RWPE2 (cell line): Measurements from ENCODE around the gene TM4SF1.

Experiments
- ATAC-seq: fragments of 200-7000 bp; cut with Tn5 transposase; 3 replicates; pipeline ENCODE4 v1.9.1; 2021; ENCODE audit warnings: low read depth
- DNase-seq: peaks from one replicate; pipeline ENCODE4 v3.0.0-alpha.2; 2020; ENCODE audit warnings: low spot score
- H3K27ac ChIP-seq: fragments of 450-650 bp; 2 replicates; pipeline ENCODE4 v1.5.1; 2017; ENCODE audit warnings: mild to moderate bottlenecking; ENCODE audit not compliant: poor library complexity, severe bottlenecking
- H3K27me3 ChIP-seq: fragments of 250-450 bp; sonication (Bioruptor Pico); 2 replicates; pipeline ENCODE4 v1.5.1; 2021; ENCODE audit warnings: mild to moderate bottlenecking, moderate library complexity; ENCODE audit not compliant: insufficient read depth, poor library complexity, severe bottlenecking
- H3K36me3 ChIP-seq: fragments of 250-450 bp; sonication (Bioruptor Pico); 2 replicates; pipeline ENCODE4 v1.5.1; 2020; ENCODE audit warnings: low read depth, mild to moderate bottlenecking, moderate library complexity
- H3K4me1 ChIP-seq: fragments of 250-450 bp; sonication (Bioruptor Pico); 2 replicates; pipeline ENCODE4 v1.5.1; 2021; ENCODE audit warnings: mild to moderate bottlenecking, moderate library complexity; ENCODE audit not compliant: insufficient read depth, poor library complexity, severe bottlenecking
- H3K4me3 ChIP-seq: fragments of 250-450 bp; sonication (Bioruptor Pico); 2 replicates; pipeline ENCODE4 v1.5.1; 2021; ENCODE audit warnings: mild to moderate bottlenecking, moderate library complexity; ENCODE audit not compliant: severe bottlenecking
- H3K9me3 ChIP-seq: fragments of 250-450 bp; sonication (Bioruptor Pico); 2 replicates; pipeline ENCODE4 v1.5.1; 2021; ENCODE audit warnings: mild to moderate bottlenecking, moderate library complexity; ENCODE audit not compliant: severe bottlenecking
- TF ChIP-seq, protein P1 (sequence below): fragments of 450-650 bp; IDR thresholded peaks from one replicate; pipeline ENCODE4 v1.5.1; 2017; ENCODE audit warnings: mild to moderate bottlenecking, moderate library complexity; ENCODE audit not compliant: poor library complexity, severe bottlenecking

TM4SF1 gene

DNA sequence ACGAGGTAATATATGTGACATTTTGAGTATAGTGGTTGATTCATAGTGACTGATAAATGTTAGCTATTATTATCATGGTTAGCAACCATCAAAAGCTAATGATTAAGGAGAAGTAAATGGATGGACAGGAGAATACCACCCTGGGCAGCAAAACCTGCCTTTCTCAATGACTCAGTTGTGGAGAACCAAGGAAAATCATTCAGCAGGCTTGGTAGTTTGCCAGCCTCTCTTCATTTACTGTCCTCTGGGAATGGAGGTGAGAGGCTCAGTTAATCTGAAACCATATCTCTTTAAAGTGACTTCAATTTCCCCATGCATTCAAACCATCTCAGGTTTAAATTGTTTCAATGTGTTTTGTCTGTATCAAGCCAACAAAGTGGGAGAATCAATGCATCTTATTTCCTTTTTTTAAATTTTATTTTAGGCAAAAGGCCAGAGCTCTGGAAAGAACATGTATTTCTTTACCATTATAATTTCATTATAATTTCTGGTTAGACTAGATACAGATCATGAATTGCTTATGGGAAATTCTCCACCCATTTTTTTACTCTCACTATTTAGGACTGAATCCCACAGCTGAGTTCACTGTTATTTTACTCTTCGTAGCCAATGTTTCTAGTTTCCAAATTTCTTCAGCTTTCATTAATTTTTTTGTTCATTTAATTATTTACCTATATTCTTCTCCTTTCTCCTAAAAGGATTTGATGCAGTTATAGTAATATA is 46.7 kb downstream of the TM4SF1 start:
- DNase-seq (no peak), ATAC-seq (no peak)
- H3K4me3 ChIP-seq: no peak overlapping the region
- TF ChIP-seq, protein P1, sequence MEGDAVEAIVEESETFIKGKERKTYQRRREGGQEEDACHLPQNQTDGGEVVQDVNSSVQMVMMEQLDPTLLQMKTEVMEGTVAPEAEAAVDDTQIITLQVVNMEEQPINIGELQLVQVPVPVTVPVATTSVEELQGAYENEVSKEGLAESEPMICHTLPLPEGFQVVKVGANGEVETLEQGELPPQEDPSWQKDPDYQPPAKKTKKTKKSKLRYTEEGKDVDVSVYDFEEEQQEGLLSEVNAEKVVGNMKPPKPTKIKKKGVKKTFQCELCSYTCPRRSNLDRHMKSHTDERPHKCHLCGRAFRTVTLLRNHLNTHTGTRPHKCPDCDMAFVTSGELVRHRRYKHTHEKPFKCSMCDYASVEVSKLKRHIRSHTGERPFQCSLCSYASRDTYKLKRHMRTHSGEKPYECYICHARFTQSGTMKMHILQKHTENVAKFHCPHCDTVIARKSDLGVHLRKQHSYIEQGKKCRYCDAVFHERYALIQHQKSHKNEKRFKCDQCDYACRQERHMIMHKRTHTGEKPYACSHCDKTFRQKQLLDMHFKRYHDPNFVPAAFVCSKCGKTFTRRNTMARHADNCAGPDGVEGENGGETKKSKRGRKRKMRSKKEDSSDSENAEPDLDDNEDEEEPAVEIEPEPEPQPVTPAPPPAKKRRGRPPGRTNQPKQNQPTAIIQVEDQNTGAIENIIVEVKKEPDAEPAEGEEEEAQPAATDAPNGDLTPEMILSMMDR: no peak
- H3K36me3 ChIP-seq: no peaks in the 10 kb centered on the region; the same call in 1 of the 2 replicates
- peaks cover 6% of the 10 kb centered on the region for H3K4me1 ChIP-seq
- H3K27me3 ChIP-seq: no peaks in the 10 kb centered on the region
- H3K9me3 ChIP-seq: no peaks in the 10 kb centered on the region
- H3K27ac ChIP-seq: no peak overlapping the region

DNA sequence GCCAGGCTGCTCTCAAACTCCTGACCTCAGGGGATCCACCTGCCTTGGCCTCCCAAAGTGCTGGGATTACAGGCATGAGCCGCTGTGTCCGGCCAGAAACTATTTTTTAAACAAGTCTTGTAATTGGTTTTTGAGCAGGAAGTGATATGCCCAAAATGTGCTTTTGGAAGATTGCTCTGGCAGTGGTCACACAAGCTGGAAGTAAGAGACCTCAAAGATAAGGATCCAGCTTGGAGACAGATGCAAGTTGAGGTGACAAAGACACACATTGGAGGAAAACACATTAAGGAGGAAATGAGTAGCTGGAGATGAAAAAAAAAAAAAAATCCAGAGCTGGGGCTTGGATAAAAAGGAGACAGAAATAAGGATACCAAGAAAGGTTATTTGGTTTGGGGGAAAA is 50.3 kb downstream of the TM4SF1 start:
- no peak for DNase-seq
- H3K27me3 ChIP-seq: no peaks in the 10 kb centered on the region
- H3K9me3 ChIP-seq: no peaks in the 10 kb centered on the region
- ATAC-seq: no peak
- H3K4me3 ChIP-seq: no peak overlapping the region
- TF ChIP-seq, protein P1: no peak
- H3K36me3 ChIP-seq: no peaks in the 10 kb centered on the region
- peaks cover 6% of the 10 kb centered on the region for H3K4me1 ChIP-seq
- H3K27ac ChIP-seq: no peak overlapping the region

DNA sequence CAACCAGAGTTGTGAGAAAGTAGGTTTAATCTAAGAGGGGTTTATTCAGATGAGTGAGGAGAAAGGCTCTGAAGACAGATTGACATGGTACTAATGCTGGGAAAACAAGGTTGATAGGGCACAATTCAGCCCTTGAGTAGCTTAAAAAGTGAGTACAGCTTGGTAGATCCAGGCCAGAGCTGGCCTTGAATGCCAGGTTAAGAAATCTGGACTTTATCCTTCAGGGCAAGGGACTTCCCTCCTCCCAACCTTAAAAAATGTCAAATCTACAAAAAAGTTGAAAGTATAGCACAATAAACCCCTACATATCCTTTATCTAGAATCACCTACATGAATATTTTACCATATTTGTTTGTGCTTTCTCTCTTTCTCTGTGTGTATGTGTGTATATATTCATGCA is 51.9 kb downstream of the TM4SF1 start:
- Histone ChIP-seq H3K36me3 (no peaks in the 10 kb centered on the region), H3K27me3 (no peaks in the 10 kb centered on the region), H3K27ac (no peak overlapping the region), H3K4me1 (peaks cover 6% of the 10 kb centered on the region), H3K4me3 (no peak overlapping the region), H3K9me3 (no peaks in the 10 kb centered on the region)
- DNase-seq (no peak), ATAC-seq (no peak)
- TF ChIP-seq, protein P1: no peak

DNA sequence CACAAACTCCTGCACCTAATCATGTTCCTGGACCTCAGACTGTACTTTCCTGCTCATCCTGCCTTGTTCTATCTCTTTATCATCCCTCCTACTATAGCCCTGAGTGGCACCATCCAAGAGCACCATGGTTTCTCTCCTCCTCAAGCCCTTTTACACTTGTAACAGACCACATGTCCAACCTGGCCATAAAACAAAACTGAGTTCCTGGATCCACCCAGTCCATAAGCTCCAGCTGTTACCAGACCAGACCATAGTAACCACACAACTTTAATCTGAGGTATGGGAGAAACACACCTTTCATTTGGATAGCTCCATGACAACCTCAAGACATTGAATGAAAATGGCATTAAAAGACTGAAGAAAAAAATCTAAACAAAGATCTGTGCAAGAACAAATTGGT is 53.1 kb downstream of the TM4SF1 start:
- DNase-seq: no peak
- ATAC-seq: no peak
- Histone ChIP-seq H3K27ac (no peak overlapping the region), H3K9me3 (no peaks in the 10 kb centered on the region), H3K27me3 (no peaks in the 10 kb centered on the region), H3K4me3 (no peak overlapping the region), H3K36me3 (no peaks in the 10 kb centered on the region), H3K4me1 (peaks cover 6% of the 10 kb centered on the region)
- TF ChIP-seq, protein P1: no peak

DNA sequence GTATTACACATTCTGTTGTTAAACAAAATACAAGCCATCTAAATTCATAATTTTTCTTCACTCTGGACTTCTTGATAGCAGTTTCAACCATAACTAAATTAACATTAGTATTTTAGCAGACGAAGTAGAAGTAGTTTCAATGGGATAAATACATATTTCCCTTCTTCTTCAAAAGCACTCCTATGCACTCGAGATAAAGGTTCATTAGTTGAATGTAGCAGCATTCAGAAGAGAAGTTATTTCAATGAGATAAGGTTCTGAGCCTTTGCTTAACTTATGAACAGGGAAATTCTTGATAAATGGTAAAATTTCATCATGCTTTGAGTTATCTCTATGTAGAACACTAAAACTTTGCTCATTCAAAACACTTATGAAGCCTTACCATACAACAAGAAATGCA is 55.8 kb downstream of the TM4SF1 start:
- Histone ChIP-seq H3K4me3 (no peak overlapping the region), H3K9me3 (no peaks in the 10 kb centered on the region), H3K36me3 (no peaks in the 10 kb centered on the region), H3K27me3 (no peaks in the 10 kb centered on the region), H3K4me1 (peaks cover under 1% of the 10 kb centered on the region), H3K27ac (no peak overlapping the region)
- ATAC-seq (no peak), DNase-seq (no peak)
- TF ChIP-seq, protein P1: no peak
